GM19239 (cell line): ENCODE data around the gene CNNM3.

ENCODE experiments used
- DNase-seq: peaks from one replicate; pipeline ENCODE4 v3.0.0; 2011; ENCODE audit warnings: low spot score; ENCODE audit not compliant: insufficient read length
- FAIRE-seq: peaks from 2 replicates; lab custom pipeline; 2011; peaks lifted over from hg19 to GRCh38; lab: Jason Lieb, UNC

CNNM3 gene

DNA sequence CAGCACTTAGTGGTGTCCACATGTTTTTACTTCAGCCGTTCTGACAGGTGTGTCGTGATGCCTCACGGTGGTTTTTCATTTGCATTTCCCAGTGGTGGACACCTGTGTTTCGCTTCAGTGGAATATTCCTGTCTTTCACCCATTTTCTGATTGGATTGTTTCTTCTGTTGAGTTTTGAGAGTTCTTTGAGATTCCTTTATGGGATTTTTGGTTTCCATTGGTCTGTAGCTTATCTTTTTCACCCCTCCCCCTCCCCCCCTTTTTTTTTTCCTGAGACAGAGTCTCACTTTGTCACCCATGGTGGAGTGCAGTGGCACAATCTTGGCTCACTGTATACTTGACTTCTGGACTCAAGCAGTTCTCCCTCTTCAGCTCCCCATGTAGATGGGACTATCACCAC is 19.8 kb downstream of the CNNM3 start:
- FAIRE-seq = no peak
- no peak for DNase-seq

DNA sequence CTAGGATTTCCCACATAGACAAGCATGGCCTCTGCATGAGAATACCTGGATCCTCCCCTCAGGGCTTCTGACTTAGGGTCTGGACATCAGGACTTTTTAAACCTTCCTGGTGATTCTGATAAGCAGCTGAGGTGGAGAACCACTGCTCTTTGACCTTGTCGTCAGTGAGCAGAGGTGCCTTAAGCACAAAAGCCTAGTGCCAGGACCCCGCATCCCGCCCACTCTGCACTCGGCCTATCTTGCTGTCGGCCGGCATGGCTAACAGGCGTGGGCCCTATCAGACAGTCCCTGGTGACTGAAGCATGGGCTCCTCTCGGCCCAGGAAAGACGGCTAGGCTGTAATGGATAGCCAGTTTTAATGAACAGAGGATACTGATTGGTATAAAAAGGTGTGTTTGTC is 21.5 kb downstream of the CNNM3 start:
- FAIRE-seq (no peak), DNase-seq (no peak)

DNA sequence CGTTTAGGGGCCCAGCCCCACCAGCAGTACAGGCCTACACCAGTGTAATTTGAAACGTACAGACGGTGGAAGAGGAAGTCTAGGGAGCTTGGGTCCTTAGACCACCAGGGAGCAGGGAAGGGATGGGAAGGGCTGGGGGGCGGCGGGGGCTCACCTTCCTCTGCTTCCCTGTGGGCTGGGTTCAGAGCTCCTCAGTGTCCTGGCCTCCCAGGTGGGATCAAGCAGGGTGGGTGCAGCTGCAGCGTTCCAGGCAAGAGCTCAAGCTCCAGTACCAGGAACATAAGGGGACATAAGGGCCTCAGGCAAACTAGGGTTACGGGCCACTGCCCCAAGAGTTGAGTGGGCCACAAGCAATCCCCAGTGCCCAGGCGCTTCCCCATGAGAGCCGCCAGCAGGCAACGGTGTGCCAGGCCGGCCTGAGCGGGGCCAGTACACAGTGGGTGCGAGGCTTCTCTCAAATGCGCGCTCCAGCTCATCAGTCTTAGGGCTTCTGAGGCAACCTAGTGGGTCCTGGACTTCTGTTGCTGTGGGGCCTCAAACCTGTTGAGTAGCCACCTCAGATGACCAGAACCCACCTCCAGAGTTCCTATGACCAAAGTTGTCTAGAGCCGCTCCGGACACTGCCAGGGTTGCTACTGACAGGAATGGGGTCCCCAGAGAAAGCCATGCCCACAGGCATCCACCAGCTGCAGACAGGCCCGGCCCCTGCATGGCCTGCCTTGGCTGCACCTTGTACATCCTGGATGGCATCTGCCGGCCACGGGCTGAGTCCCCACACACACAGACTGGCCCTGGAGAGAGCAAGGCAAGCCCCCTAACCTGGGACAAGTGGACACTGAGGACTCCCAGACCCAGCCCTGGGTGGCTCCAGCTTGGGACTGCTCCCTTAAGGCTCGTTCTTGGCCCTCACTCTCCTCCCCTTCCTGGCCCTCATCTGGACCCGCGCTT is 22.6 kb downstream of the CNNM3 start:
- DNase-seq (no peak), FAIRE-seq (no peak)

DNA sequence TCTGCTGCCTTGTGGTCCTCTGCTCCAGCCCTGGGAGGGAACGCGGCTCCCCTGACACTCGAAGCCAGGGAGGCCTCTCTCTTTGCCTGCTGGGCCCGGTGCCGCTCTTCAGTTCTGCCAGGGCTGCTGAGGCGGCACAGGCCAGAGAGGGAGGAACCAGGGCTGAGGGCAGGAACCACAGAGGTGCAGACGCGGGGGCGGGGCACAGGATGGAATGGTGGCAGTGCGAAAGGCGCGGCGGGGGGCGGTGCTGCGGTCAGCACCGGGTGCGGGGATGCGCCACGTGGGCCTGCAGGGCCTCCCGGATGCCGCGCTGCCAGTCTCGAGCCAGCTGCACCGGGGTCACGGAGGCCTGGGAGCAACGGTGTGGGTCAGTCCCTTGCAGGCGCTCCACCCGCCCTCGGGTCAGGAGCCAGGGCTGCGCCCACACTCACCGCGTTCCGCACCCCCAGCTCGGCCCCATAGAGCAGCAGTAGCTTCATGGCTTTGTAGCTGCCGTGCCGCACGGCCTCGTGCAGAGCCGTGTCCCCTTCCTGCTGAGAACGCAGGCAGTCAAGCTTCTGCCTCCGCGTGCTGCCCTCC is 23.3 kb downstream of the CNNM3 start:
- DNase-seq (peak; percentile 63), FAIRE-seq (peak; percentile 86)

DNA sequence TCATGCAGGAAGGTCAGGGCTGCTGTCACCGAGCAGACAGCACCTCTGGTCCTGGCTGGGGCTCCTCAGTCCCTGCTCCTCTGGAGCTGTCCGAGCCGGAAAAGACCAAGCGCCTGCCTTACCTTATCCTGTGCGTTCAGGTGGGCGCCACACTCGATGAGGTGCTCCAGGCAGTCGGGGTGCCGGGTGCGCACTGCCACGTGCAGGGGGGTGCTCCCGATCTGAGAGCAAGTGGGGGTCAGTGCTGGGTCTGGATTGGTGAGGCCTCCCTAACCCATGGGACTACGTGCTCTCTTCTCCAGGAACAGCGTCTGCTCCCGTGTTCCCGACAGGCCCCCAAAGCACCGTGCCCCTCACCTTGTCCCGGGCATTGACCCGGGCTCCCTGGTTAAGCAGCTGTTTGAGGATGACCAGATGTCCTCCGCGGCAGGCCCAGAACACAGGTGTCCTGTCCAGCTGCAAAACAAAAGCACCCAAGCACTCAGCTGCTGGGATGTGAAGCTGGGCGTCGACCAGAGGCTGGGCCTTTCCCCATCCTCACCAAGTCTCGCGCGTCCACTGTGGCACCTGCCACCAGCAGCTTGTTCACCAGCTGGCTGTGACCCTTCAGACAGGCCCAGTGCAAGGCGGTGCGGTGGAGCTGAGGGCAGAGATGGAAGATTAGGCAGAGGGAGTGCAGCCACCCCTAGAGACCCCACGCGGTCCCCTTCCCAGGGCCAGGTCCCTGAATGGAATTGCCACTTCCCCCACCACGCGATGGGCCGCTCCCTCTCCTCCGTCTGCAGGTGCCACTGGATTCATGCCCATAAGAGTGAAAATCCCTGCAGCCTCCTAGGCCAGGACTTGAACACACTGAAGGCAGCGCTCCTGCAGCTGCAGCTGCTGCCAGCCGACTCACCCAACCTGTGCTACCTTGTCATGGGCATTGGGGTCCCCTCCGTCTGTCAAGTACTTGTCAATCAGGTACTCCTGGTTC is 24.1 kb downstream of the CNNM3 start:
- no peak for FAIRE-seq
- DNase-seq = no peak

DNA sequence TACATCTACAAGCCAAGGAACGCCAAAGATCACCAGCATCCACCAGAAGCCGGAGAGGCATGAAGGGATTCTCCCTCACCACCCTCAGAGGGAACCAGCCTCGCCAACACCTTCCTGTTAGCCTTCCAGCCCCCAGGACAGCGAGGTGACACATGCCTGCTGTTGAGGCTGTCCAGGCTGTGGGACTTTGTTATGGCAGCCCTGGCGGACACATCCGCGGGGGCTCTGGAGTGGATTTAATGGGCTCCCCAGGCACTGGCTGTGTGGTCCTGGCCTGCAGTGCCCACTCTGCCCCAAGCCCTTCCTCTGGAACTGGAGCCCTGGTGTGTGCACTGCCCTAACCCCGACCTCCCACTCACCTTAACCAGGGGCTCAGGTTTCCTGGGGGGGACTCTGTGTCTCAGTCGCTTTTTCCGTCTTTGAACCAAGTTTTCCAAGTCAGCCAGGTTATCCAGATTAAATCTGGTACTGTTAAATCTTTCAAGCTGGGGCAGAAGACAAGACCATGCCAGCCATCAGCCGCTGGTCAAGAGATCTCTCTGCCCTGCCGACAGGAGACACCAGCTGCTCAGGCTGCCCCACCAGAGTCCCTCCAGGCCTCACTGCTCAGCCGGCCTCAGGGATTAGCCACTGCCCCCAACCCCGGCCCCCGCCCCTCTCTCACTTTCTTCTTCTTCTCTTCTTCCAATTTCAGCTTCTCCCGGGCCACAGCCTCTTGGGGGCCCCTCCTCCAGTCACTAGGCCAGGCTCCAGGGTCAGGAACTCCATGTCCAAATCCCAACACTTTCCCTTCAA is 25.8 kb downstream of the CNNM3 start:
- DNase-seq (no peak), FAIRE-seq (no peak)

DNA sequence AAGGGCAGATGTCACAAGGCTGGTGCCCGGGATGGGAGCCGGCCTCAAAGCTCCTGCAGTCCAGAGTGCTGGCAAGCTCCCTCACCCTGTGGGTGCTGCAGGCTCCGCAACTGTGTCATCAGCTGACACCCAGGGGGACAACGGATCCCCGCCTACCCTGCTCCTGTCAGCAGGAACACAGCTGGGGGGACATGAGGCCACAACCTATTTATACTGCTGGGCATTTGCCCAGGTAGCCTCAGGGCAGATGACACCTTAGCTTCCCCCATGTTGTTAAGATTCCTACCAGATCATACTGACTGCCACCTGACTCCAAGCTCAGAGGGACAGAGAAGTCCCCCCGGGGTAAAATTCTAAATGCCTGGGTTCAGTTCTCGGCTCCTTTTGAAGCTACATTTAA is 26.5 kb downstream of the CNNM3 start:
- no peak for FAIRE-seq
- DNase-seq = no peak

DNA sequence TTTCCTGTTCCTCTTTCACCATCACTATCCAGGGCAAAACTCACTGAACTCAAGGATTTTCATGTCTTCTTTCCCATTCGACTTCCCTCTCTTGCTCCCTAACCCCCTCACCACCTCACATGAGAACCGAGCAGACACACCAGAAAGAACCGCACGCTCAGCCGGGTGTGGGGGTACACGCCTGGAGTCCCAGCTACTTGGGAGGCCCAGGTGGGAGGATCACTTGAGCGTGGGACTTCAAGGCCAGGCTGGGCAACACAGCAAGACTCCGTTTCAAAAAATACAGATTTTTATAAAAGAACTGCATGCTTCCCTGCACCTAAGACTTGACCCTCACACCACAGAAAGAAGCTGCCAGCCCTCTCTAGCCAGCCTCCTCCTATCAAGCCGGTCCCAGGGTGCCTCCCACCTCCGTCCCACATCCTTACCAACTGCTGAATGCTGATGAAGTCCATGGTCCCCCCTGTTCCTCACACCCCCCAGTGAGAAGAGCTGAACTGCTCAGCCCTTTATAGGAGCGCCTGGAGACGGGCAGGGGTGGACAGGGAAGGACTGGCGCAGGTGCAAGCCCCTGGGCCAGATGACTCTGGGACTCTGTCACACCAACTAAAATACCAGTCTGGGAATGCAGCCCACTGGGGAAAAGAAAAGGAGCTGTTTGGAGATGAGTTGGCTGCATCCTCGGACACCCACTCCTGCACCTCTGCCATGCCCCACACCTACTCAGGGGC is 27.6 kb downstream of the CNNM3 start, which contains the start of gene ANKRD23:
Gene ANKRD23 (minus strand): TSS at position 484 of the 731 bp plus-strand sequence. CDS start 29 bp downstream, at position 455.
- DNase-seq = no peak

DNA sequence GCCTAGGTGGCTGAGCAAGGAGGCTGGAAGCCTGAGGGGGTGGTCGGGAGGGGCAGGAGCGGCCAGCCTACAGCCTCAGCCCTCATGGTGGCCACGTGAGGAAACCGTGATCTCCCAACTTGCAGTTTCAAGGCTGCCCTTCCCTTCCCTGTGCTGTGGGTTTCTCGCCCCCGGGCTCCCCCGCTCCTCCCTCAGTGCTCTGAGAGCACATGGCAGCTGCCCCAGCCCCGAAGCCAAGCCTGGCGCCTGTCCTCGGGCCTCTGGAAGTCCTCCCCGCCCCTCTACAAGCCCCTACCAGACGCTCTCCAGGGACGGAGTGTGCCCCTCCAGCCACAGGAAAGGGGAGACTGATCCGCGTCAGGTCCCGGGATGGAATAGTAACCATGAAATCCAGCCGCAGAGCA is 28.3 kb downstream of the CNNM3 start:
- FAIRE-seq (no peak), DNase-seq (no peak)

More for the DNA sequence above, 27.6 kb downstream of the CNNM3 start, which contains the start of gene ANKRD23:
- no peak for FAIRE-seq

DNA sequence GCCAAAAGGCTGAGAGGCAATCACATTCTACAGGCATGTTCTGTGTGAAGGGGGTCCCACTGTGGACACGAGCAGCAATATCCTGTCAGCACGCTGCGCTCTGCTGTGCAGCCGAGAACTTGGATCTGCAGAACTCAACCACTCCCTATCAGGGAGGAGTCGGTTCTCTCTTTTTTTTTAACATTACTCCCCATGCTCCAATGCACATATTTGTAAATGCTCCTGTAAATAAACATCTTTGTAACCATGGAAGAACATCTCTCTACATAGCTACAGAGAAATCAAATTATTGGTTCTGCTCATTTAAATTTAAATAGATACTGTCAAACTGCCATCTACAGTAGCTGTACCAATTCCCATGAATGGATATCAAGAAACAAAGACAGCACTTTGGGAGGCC is 30.8 kb downstream of the CNNM3 start:
- DNase-seq (no peak), FAIRE-seq (no peak)

DNA sequence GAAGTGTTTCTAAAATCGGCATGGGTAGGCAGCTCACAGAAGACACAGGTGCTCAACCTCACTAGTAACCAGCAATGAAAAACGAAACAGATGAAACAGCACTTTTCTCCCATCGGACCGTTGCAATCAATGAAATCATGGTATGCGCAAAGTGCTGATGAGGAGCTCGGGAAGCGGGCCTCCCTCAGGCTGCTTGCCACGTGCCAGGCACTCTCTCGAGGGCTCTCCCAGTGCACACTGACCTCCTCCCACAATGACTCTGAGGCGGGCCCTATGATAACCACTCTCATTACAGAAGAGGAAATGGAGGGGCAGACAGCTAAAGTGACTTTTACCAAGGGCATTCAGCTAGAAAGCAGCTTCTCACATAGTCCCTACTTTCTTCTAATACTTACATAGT is 31.5 kb downstream of the CNNM3 start:
- FAIRE-seq = no peak
- DNase-seq = no peak

DNA sequence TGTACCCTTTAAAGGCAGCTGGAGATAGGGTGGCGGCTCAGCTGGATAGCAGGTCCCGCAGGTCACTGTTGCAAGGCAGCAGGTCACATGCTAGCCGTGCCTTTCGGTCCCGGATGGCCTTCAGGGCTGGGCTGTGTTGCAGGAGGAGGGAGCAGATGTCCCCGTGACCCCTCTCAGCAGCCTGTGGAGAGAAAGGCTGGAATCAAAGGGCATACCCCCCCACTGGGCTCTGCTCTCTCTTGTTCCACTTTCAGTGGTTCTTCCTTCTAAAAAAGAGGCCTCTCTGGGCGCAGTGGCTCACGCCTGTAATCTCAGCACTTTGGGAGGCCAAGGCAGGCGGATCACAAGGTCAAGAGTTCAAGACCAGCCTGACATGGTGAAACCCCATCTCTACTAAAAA is 32.2 kb downstream of the CNNM3 start:
- FAIRE-seq (no peak), DNase-seq (no peak)

DNA sequence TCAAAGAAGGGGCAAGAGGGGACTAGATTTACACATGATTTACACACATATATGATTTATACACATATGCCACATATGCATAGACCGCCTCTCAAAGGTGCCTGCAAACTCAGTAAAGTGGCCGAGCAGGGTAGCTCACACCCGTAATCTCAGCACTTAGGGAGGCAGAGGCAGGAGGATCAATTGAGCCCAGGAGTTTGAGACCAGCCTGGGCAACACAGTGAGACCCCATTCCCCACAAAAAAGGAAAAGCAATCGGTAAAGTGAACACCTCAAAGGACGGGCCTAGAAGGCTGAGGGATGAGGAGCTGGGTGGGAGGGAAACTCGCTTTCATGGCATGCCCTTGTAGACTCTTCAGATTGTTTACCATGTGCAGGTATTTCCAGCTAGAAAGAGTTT is 36.6 kb downstream of the CNNM3 start:
- DNase-seq = no peak
- FAIRE-seq = no peak

DNA sequence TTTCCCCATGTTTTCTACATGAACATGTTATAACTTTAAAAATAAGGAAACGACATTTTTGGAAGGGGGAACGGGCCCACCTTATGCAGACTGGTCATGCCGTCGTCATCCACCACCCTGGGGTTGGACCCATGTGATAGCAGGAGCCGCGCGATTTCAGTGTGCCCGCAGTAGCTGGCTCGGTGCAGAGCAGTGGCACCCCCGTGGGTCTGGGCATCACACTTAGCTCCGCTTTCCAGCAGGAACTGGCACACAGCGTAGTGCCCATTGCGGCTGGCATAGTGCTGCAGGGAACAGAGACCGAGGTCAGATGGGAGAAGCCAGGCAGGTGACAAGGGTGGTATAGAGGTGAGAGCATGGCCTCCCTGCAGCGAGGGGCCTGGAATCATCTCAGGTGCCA is 37.3 kb downstream of the CNNM3 start:
- FAIRE-seq (no peak), DNase-seq (no peak)

DNA sequence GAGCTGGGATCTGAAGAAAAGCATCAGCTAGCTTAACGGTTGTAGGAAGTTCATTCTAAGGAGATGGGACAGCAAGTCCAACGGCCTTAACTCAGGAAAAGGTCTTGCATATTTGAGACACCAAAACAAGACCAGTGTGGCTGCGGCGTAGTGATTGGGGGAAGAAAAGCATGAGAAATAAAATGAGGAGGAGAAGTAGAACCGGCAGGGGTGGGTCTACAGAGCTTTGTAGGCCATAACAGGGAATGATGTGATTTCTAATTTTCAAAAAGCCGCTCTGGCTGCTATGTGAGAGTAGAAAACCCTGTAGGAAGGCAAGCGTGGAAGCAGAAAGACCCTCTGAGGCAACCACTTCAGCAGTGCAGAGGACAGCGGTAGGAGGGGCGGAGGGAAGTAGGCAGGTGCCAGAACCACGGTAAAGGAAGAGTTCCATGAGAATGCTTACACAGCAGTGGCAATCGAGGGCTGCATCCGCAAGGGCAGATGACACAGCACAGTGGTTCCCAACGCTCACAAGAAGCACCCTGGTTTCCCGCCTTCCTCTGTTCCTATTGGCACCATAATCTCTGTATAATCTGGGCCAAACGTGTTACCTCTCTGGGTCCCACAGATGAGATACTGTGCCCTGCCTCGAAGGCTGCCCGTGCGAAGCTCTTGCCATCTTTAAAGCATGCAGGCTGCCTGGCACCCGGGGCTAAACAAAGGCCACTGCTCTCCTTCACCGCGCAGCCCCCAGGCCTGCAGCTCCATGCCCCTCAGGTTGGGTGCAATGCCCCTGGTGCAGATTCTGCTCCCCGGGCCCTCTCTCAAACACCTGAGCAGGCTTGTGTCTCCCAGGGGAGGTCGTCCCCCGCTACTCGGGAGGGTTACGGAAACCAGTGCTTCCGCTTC is 41.0 kb downstream of the CNNM3 start:
- FAIRE-seq = peak; percentile 73
- DNase-seq = no peak

DNA sequence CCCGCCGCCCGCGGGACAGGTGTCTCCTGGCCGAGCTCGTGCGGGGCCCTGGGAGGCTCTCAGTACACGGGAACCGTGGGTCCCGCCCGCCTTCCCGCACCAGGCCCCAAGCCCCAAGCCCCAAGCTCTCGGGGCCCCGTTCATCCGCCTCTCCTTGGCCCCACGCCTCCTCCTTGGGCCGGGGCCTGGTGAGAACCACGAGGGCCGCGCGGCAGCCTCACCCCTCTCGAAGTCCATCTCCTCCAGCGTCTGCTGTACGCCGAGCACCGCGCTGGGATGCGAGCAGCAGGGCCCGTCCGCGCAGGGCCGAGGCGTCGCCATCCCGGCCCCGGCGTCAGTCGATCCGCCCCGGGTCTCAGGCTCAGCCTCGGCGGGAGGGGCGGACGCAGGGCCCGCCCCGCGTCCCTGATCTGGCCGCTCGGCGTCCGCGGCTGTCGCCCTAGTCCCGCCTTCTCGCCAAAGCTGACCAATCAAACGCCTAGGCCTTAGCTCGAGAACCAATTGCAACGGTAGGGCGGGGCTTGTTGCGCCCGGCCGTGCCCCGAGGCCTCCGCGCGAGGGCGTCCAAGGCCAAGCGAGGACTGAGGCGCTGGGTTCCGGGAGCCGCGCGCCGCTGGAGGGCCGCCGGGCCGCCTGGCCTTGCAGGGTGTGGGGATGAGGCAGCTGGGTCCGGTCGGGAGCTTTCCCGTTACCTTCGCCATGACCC is 41.8 kb downstream of the CNNM3 start, which contains the start of gene ANKRD39:
Gene ANKRD39 (minus strand): TSS at position 350 of the 706 bp plus-strand sequence. CDS start 29 bp downstream, at position 321.
- peak; percentile 68 for FAIRE-seq
- DNase-seq = peak; percentile 97

DNA sequence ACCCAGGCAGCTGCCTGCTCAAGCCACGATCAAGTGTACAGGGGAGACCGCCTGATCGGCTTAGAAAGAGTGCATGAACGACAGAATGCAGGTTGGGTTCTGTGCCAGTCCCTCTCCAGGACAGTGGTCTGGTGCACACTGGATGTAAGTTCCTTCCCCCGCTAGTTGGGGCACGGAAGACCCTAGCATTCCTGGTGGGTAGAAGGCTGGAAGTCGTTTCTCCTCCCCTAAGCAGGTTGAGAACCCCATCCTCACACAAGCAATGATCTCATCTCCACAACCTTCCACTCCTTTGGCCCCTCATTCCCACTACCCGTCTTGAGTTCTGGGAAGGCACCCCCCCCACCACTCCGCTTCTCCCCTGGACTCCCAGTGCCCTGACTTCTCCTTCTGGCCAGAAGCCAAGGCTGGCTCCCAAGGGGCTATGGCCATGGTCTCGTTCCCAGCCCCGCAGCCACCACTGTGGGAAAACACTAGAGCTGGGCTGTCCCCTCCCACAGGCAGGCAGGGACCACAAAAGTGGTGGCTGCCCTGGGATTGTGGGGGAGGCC is 43.1 kb downstream of the CNNM3 start:
- DNase-seq (no peak), FAIRE-seq (no peak)
